HCT116 (cell line): Measurements from ENCODE around the gene GNG13. TPM values are rescaled to one million over a fixed set of nuclear protein-coding genes. Genes with fewer than 3 reads are reported as not detected.

Experiments
- ATAC-seq: fragments of 200-7000 bp; cut with Tn5 transposase; 2 replicates; pipeline ENCODE4 v1.9.1; 2020; ENCODE audit warnings: mild to moderate bottlenecking, moderate library complexity
- BruUV-seq: library from RNA; stranded (reverse); fragments of 400-500 nt; replicated peaks from 2 replicates; lab custom pipeline; 2021; lab: Mats Ljungman, UMichigan
- CTCF ChIA-PET: fragments of 300-600 bp; sonication (Branson Sonifier 250); formaldehyde crosslinking; loops from one replicate; lab custom pipeline; 2021; ENCODE audit warnings: antibody characterized with exemption; lab: Charles Lee
- POLR2A ChIA-PET: fragments of 300-600, 350-600 bp; sonication (Branson Sonifier 250); formaldehyde crosslinking; loops from one replicate; lab custom pipeline; 2021; ENCODE audit warnings: antibody characterized with exemption; lab: Charles Lee
- RAD21 ChIA-PET, 2 experiments: fragments of 300-600 bp; sonication (Branson Sonifier 250); formaldehyde crosslinking; loops; one replicate each; lab custom pipeline; 2023; ENCODE audit warnings: low total read pairs in 2 of 2; ENCODE audit not compliant: uncharacterized antibody in 2 of 2, unreplicated experiment in 2 of 2, low non-redundant PET in 1 of 2; lab: Charles Lee
- DNase-seq: peaks from one replicate; pipeline ENCODE4 v3.0.0-alpha.2; 2010; ENCODE audit warnings: low read depth, low spot score
- H2AFZ ChIP-seq: fragments of 200-600 bp; shearing (Covaris generic), sonication (generic); 2 replicates; pipeline ENCODE4 v1.6.1; 2017; ENCODE audit warnings: low read depth, mixed run types, mixed read lengths, antibody characterized with exemption, low read length; ENCODE audit not compliant: poor library complexity, severe bottlenecking
- H3K27ac ChIP-seq: 2 replicates; pipeline ENCODE4 v1.5.1; 2012; ENCODE audit warnings: low read depth, low read length
- H3K27me3 ChIP-seq: fragments of 200-600 bp; sonication (generic); 2 replicates; pipeline ENCODE4 v1.6.1; 2016; ENCODE audit warnings: mixed run types, low read length, mixed read lengths; ENCODE audit not compliant: insufficient read depth
- H3K36me3 ChIP-seq, 2 experiments: fragments of 200-500 bp in 1 of 2; fragments of 200-600 bp in 1 of 2; sonication (Bioruptor generic) in 1 of 2; sonication (generic) in 1 of 2; 2 replicates each; pipeline versions ENCODE4 v1.5.1 to v1.6.1; 2014 to 2016; ENCODE audit warnings: low read length in 2 of 2, inconsistent platforms in 1 of 2, mixed read lengths in 1 of 2, mixed run types in 1 of 2; ENCODE audit not compliant: insufficient read depth in 2 of 2, control insufficient read depth in 1 of 2
- H3K4me1 ChIP-seq, 2 experiments: fragments of 200-600 bp in 1 of 2; sonication (generic) in 1 of 2; 2 replicates each; pipeline versions ENCODE4 v1.5.1 to v1.6.1; 2012 to 2017; ENCODE audit warnings: low read length in 2 of 2, inconsistent platforms in 1 of 2, mild to moderate bottlenecking in 1 of 2, mixed read lengths in 1 of 2, mixed run types in 1 of 2, moderate library complexity in 1 of 2; ENCODE audit not compliant: insufficient read depth in 2 of 2, control insufficient read depth in 1 of 2
- H3K4me2 ChIP-seq: fragments of 200-600 bp; sonication (generic); 2 replicates; pipeline ENCODE4 v1.6.1; 2017; ENCODE audit warnings: mixed run types, low read length, mixed read lengths
- H3K4me3 ChIP-seq, 2 experiments: fragments of 200-600 bp in 1 of 2; sonication (generic) in 1 of 2; replicated peaks in 1 of 2; 2 replicates each; pipeline ENCODE4 v1.5.1; 2011 to 2016; ENCODE audit warnings: low read length in 2 of 2, control low read depth in 1 of 2, low read depth in 1 of 2, mild to moderate bottlenecking in 1 of 2, mixed read lengths in 1 of 2, mixed run types in 1 of 2
- H3K79me2 ChIP-seq: fragments of 200-600 bp; sonication (generic); 2 replicates; pipeline ENCODE4 v1.6.1; 2017; ENCODE audit warnings: mild to moderate bottlenecking, mixed run types, low read length, moderate library complexity, mixed read lengths; ENCODE audit not compliant: insufficient read depth
- H3K9ac ChIP-seq: fragments of 200-600 bp; sonication (generic); 2 replicates; pipeline ENCODE4 v1.6.1; 2016; ENCODE audit warnings: low read length, mixed read lengths
- H3K9me2 ChIP-seq: fragments of 200-600 bp; sonication (generic), shearing (Covaris generic); 2 replicates; pipeline ENCODE4 v1.6.1; 2017; ENCODE audit warnings: mixed run types, mild to moderate bottlenecking, moderate library complexity; ENCODE audit not compliant: insufficient read depth
- H3K9me3 ChIP-seq, 2 experiments: fragments of 200-500 bp in 1 of 2; fragments of 200-600 bp in 1 of 2; sonication (Bioruptor generic) in 1 of 2; sonication (generic) in 1 of 2; 2 replicates each; pipeline ENCODE4 v1.6.1; 2014 to 2017; ENCODE audit warnings: low read length in 2 of 2, mixed read lengths in 2 of 2, inconsistent platforms in 1 of 2, low read depth in 1 of 2, mild to moderate bottlenecking in 1 of 2, mixed run types in 1 of 2, moderate library complexity in 1 of 2; ENCODE audit not compliant: control insufficient read depth in 1 of 2, insufficient read depth in 1 of 2
- H4K20me1 ChIP-seq: fragments of 200-600 bp; sonication (generic), shearing (Covaris generic); 2 replicates; pipeline ENCODE4 v1.6.1; 2017; ENCODE audit warnings: mixed run types, mild to moderate bottlenecking, moderate library complexity; ENCODE audit not compliant: insufficient read depth
- CEBPB ChIP-seq: IDR thresholded peaks from 2 replicates; pipeline ENCODE4 v1.6.1; 2012; ENCODE audit warnings: low read depth
- ELF1 ChIP-seq: IDR thresholded peaks from 2 replicates; pipeline ENCODE4 v1.6.1; 2012; ENCODE audit warnings: low read depth, borderline replicate concordance
- EZH2 ChIP-seq: fragments of 200-600 bp; sonication (generic); IDR thresholded peaks from 2 replicates; pipeline ENCODE4 v1.6.1; 2017; ENCODE audit warnings: antibody characterized with exemption, mixed run types
- EZH2phosphoT487 ChIP-seq: fragments of 200-600 bp; IDR thresholded peaks from 2 replicates; pipeline ENCODE4 v1.6.1; 2018; ENCODE audit warnings: antibody characterized with exemption, borderline replicate concordance
- FOSL1 ChIP-seq: IDR thresholded peaks from 2 replicates; pipeline ENCODE4 v1.6.1; 2012; ENCODE audit warnings: low read depth
- JUND ChIP-seq: IDR thresholded peaks from 2 replicates; pipeline ENCODE4 v1.6.1; 2012
- POLR2AphosphoS5 ChIP-seq: IDR thresholded peaks from 2 replicates; pipeline ENCODE4 v1.6.1; 2011; ENCODE audit warnings: mild to moderate bottlenecking, low read depth, low read length, moderate library complexity
- RAD21 ChIP-seq: IDR thresholded peaks from 2 replicates; pipeline ENCODE4 v1.6.1; 2012; ENCODE audit warnings: low read depth, mild to moderate bottlenecking
- SIN3A ChIP-seq: IDR thresholded peaks from 2 replicates; pipeline ENCODE4 v1.6.1; 2012; ENCODE audit warnings: low read depth
- SP1 ChIP-seq: IDR thresholded peaks from 2 replicates; pipeline ENCODE4 v1.6.1; 2012; ENCODE audit warnings: low read depth
- SRF ChIP-seq: IDR thresholded peaks from 2 replicates; pipeline ENCODE4 v1.6.1; 2012; ENCODE audit warnings: low read depth
- YY1 ChIP-seq: IDR thresholded peaks from 2 replicates; pipeline ENCODE4 v1.6.1; 2011; ENCODE audit warnings: low read length, low read depth, moderate library complexity, mild to moderate bottlenecking; ENCODE audit not compliant: insufficient replicate concordance; ENCODE audit errors: extremely low read depth
- ZFX ChIP-seq: fragments of 450-650 bp; IDR thresholded peaks from 2 replicates; pipeline ENCODE4 v1.6.1; 2017
- intact Hi-C: fragments of 100-400 bp; cut with micrococcal nuclease; formaldehyde crosslinking; loops from 2 replicates; pipeline ENCODE4 v1.10.0; 2022
- total RNA-seq: library from RNA; stranded (reverse); gene quantifications from one replicate; pipeline ENCODE4 v1.2.1, GENCODE V29; 2021; ENCODE audit not compliant: unreplicated experiment
- TF ChIP-seq, protein P1 (sequence below): IDR thresholded peaks from 2 replicates; pipeline ENCODE4 v1.6.1; 2011; ENCODE audit warnings: mild to moderate bottlenecking, low read length, moderate library complexity; ENCODE audit not compliant: insufficient replicate concordance; ENCODE audit errors: extremely low read depth

The GNG13 gene
- total RNA-seq, 1 experiment from 2014 or later, result not detected

GRCh38 chr16:769184-769784 is 31.2 kb downstream of the GNG13 start:
- Histone ChIP-seq H3K9ac (no peak overlapping the region), H4K20me1 (no peaks in the 10 kb centered on the region), H3K36me3 (peaks cover 7 to 11% of the 10 kb centered on the region in 2 experiments; a peak in 3 of 4 replicates), H3K9me3 (no peaks in the 10 kb centered on the region), H3K4me1 (peaks cover 18 to 20% of the 10 kb centered on the region in 2 experiments), H2AFZ (no peak overlapping the region), H3K4me3 (no peak overlapping the region), H3K4me2 (no peak overlapping the region), H3K9me2 (no peaks in the 10 kb centered on the region), H3K27me3 (no peaks in the 10 kb centered on the region), H3K79me2 (no peaks in the 10 kb centered on the region), H3K27ac (no peak overlapping the region)
- no peak for DNase-seq
- ChIA-PET RAD21 (no interaction called here), CTCF (no interaction called here), POLR2A (no interaction called here)
- TF ChIP-seq RAD21, result no peak
- TF ChIP-seq YY1, result no peak
- TF ChIP-seq JUND, result no peak
- no peak for TF ChIP-seq SRF
- TF ChIP-seq, protein P1, sequence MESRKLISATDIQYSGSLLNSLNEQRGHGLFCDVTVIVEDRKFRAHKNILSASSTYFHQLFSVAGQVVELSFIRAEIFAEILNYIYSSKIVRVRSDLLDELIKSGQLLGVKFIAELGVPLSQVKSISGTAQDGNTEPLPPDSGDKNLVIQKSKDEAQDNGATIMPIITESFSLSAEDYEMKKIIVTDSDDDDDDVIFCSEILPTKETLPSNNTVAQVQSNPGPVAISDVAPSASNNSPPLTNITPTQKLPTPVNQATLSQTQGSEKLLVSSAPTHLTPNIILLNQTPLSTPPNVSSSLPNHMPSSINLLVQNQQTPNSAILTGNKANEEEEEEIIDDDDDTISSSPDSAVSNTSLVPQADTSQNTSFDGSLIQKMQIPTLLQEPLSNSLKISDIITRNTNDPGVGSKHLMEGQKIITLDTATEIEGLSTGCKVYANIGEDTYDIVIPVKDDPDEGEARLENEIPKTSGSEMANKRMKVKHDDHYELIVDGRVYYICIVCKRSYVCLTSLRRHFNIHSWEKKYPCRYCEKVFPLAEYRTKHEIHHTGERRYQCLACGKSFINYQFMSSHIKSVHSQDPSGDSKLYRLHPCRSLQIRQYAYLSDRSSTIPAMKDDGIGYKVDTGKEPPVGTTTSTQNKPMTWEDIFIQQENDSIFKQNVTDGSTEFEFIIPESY, result no peak
- no peak for TF ChIP-seq ELF1
- TF ChIP-seq SP1, result no peak
- no peak for TF ChIP-seq CEBPB
- TF ChIP-seq EZH2phosphoT487, result no peak
- TF ChIP-seq SIN3A, result no peak
- no peak for TF ChIP-seq FOSL1
- no peak for TF ChIP-seq ZFX
- no peak for TF ChIP-seq EZH2
- no peak for TF ChIP-seq POLR2AphosphoS5
- intact Hi-C loops, result no loop called here
- no TSS peak for BruUV-seq
- ATAC-seq, result no peak
